Measurements from ENCODE around the gene NRCAM.

DNA sequence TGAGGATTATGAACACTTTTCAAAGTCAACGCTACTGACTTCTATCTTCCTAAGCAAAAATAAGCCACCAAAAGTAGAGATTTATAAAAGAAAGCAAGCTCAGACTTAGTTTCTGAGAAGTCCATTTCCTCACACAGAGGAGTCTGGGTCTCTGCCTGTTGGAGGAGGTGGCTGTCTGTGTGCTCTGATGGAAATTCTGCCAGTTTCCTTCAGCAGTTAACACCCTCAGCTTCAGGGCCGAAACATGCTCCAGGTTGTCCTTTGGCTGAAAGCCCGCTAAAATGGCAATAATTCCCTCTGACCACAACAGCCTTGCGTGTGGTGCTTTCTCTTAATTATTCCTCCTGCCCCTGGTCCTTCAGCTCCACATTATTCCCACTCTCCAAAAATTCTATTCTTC lies 198.3 kb downstream of the NRCAM start:
- TF ChIP-seq POLR2A (IDR thresholded peaks at IDR 0.05): no peak
- no peak for TF ChIP-seq CTCF (IDR thresholded peaks at IDR 0.05)
